Osteocyte (in vitro differentiated cells): ENCODE results near the gene CACYBP. TPM values are rescaled to one million over a fixed set of nuclear protein-coding genes. Genes with fewer than 3 reads are reported as not detected.

ENCODE experiments used
- DNase-seq: peaks from one replicate; pipeline ENCODE4 v3.0.0; 2021; ENCODE audit warnings: mixed read lengths; ENCODE audit not compliant: unreplicated experiment; ENCODE audit errors: extremely low spot score
- H3K27ac Mint-ChIP-seq: one replicate; pipeline ENCODE4 v1.8.0; 2021; ENCODE audit warnings: mild to moderate bottlenecking, mixed read lengths; ENCODE audit not compliant: unreplicated experiment
- H3K27me3 Mint-ChIP-seq: one replicate; pipeline ENCODE4 v1.8.0; 2021; ENCODE audit warnings: mixed read lengths; ENCODE audit not compliant: unreplicated experiment
- H3K36me3 Mint-ChIP-seq: one replicate; pipeline ENCODE4 v1.8.0; 2021; ENCODE audit warnings: mixed read lengths; ENCODE audit not compliant: unreplicated experiment
- H3K4me1 Mint-ChIP-seq: one replicate; pipeline ENCODE4 v1.8.0; 2021; ENCODE audit warnings: mixed read lengths; ENCODE audit not compliant: unreplicated experiment
- H3K4me3 Mint-ChIP-seq: one replicate; pipeline ENCODE4 v1.8.0; 2021; ENCODE audit warnings: mild to moderate bottlenecking, moderate library complexity, mixed read lengths; ENCODE audit not compliant: unreplicated experiment
- H3K9me3 Mint-ChIP-seq: one replicate; pipeline ENCODE4 v1.8.0; 2021; ENCODE audit warnings: mixed read lengths; ENCODE audit not compliant: unreplicated experiment
- CTCF ChIP-seq: fragments of 200-600 bp; sonication (generic); IDR thresholded peaks from 2 replicates; pipeline ENCODE4 v1.5.0; 2021; ENCODE audit warnings: antibody characterized with exemption, mild to moderate bottlenecking, moderate library complexity
- total RNA-seq: library from RNA; stranded (reverse); gene quantifications from 2 replicates; pipeline ENCODE4 v1.2.1, GENCODE V29; 2021

CACYBP gene
- total RNA-seq, 1 donor from 2014 or later = 58.3 TPM

DNA sequence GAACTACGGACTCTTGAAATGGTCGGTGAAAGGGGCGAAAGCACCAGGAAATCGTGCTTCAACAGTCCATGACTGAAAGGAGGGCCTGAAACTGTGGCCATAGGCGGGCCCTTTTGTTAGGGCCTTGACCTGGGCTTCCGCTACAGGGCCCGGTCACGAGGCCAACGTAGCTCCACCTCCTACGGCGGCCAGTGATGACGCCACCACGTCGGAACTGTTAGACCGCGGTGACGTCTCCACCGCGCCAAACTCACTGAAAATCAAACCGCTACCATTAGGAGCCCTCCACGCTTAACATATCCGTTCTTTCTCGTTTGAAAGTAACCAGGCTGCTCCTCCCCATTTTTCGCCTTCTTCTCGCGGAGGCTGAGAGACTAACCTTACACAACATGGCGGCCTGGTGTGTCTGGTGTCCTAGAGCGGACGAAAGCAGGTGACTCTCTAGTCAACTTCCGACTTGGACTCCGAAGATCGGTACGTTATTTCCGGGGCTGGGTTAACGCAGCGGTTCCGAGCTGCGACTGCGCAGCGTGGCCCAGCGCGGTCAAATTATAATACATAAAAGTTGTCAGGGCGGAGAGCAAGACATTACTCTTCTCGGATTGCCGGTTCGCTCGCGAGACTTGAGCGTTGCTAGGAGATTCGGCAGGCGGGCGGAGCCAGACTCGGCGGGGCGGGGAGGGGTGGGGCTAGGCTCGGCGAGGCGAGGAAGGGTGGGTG lies 371 bp upstream of the CACYBP start:
- Mint-ChIP-seq H3K4me1 (peaks cover 44% of the 10 kb centered on the region), H3K9me3 (no peaks in the 10 kb centered on the region), H3K27ac (no peak overlapping the region), H3K36me3 (no peaks in the 10 kb centered on the region), H3K27me3 (no peaks in the 10 kb centered on the region), H3K4me3 (no peak overlapping the region)
- peak; percentile 99 for DNase-seq
- TF ChIP-seq CTCF = no peak

DNA sequence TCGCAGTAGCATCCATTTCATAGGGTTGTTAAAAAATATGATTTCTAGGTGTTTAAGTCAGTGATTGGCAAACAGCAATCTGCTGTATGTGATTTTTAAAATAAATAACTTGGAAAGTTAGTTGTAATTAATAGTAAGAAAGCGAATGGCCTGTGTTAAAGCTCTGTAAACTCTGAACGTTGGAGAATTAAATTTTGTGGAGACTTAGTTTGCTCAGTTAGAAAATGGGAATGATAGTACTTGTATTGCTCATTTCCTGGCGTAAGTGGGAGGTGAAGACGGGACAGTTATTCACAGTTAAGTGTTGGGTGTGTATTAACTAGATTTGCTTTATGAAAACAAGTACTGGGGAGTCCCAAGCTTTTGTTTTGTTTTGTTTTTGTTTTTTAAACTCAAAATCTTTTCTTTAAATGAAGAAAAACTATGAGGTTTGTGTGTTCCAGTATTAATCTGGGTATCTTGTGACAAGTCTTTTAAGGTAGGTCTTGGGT lies 995 bp downstream of the CACYBP start:
- Mint-ChIP-seq H3K4me1 (peaks cover 38% of the 10 kb centered on the region), H3K4me3 (no peak overlapping the region), H3K27me3 (no peaks in the 10 kb centered on the region), H3K9me3 (no peaks in the 10 kb centered on the region), H3K36me3 (peaks cover 4% of the 10 kb centered on the region), H3K27ac (peak overlapping the region; percentile 87)
- no peak for DNase-seq
- no peak for TF ChIP-seq CTCF

DNA sequence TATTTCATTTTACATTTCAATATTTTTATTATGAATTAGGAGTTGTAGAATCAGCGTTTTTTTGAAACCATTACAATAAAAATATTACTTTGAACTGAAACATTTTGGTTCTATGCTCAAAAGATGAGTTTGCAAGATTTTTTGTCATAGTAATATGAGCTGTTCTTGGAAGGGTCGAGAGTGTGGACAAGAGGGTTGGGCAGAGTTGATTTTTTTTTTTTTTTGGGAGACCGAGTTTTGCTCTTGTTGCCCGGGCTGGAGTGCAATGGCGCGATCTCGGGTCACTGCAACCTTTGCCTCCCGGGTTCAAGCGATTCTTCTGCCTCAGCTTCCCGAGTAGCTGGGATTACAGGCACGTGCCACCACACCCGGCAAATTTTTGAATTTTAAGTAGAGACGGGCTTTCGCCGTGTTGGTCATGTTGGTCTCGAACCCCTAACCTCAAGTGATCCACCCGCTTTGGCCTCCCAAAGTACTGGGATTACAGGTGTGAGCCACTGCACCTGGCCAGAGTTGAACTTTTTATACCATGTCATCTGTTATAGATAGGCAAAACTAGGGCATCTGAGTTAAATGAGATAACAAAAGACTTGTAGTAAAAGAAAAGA lies 3.3 kb downstream of the CACYBP start:
- Mint-ChIP-seq H3K4me1 (peaks cover 33% of the 10 kb centered on the region), H3K36me3 (peaks cover 8% of the 10 kb centered on the region), H3K9me3 (no peaks in the 10 kb centered on the region), H3K27ac (peak overlapping the region; percentile 62), H3K4me3 (no peak overlapping the region), H3K27me3 (no peaks in the 10 kb centered on the region)
- DNase-seq = no peak
- no peak for TF ChIP-seq CTCF

DNA sequence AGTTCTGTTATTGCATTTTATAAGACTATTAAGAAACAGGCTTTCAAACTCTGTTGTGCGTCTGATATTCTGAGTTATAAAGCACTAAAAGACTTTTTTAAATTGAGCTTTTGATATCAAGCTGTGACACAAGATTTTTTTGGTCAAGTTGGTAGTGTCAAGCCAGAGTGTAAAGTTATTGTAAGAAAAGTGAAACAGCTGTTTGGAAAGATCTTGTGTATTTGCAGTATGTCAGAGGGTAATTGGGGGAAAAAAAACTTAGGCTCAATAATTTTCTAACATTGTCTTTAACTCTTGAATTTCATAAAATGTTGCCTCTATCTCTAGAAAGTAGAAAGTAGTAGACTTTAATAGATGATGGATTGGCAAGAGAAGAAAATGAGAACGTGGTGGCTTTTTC lies 3.8 kb downstream of the CACYBP start:
- H3K36me3 Mint-ChIP-seq = peaks cover 11% of the 10 kb centered on the region
- no peak for DNase-seq
- H3K9me3 Mint-ChIP-seq = no peaks in the 10 kb centered on the region
- peak overlapping the region; percentile 62 for H3K27ac Mint-ChIP-seq
- H3K4me3 Mint-ChIP-seq = no peak overlapping the region
- H3K4me1 Mint-ChIP-seq = peaks cover 33% of the 10 kb centered on the region
- no peak for TF ChIP-seq CTCF
- H3K27me3 Mint-ChIP-seq = no peaks in the 10 kb centered on the region

DNA sequence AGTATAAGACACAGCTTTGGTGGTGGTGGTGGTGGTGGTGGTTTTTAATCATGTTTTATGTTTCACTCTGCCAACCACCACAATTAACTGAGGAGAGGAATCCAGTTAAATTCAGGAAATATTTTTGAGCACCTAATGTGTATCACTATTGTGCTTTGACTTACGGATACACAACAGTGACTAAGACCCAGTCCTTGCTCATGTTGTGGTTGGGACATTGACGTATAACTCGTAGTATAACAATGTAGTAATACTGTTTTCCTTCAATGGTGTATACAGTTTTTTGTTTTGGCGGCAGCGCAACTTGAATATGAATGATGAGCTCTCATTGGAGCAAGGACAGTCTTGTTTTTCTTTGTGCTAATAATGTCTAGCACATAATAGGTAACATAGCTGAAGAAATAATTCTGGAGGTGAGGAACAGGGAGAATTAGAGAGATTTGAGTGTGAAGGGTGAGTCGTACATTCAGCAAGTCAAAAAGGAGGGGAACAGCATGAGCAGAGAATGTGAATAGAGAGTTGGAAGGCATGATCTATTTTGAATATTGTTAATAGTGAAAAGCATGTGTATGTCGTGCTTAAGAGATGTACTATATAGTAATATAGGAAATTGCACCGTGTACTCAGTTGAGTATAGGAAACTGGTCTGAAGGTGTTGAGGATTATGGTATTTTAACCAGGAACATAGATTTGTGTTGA lies 5.5 kb downstream of the CACYBP start:
- Mint-ChIP-seq H3K4me3 (no peak overlapping the region), H3K27me3 (no peaks in the 10 kb centered on the region), H3K9me3 (no peaks in the 10 kb centered on the region), H3K36me3 (peaks cover 16% of the 10 kb centered on the region), H3K4me1 (peaks cover 33% of the 10 kb centered on the region), H3K27ac (no peak overlapping the region)
- TF ChIP-seq CTCF = no peak
- DNase-seq = no peak
